Measurements from ENCODE around the gene CLEC4A. TPM values are rescaled to one million over a fixed set of nuclear protein-coding genes. Genes with fewer than 3 reads are reported as not detected.
"Not testable (repeated sequence)": the region's sequence is repeated elsewhere in the genome, so short reads cannot be mapped to it uniquely, and the experiment has no call there.

Gene CLEC4A
- total RNA-seq, 1 donor from 2014 or later = 0.43 TPM

GRCh38 chr12:8182923-8183322 lies 59.5 kb downstream of the CLEC4A start:
- H3K27me3 Mint-ChIP-seq (ENCODE audit: insufficient read depth, low read depth) = not testable (repeated sequence)

GRCh38 chr12:8183346-8183745 lies 59.9 kb downstream of the CLEC4A start:
- H3K79me2 ChIP-seq (ENCODE audit: low read depth); H3K27me3 ChIP-seq; H3K4me2 ChIP-seq; H2AFZ ChIP-seq (replicated peaks); H3K9me3 ChIP-seq (ENCODE audit: low read depth); H3K27ac Mint-ChIP-seq; H3K27ac ChIP-seq; H3K4me3 ChIP-seq; H3K27me3 Mint-ChIP-seq (ENCODE audit: insufficient read depth, low read depth); H3K9me3 Mint-ChIP-seq; H4K20me1 ChIP-seq (ENCODE audit: low read depth); DNase-seq (ENCODE audit: low spot score); H3K4me1 ChIP-seq; H3K36me3 ChIP-seq; H3K9ac ChIP-seq; H3K4me1 Mint-ChIP-seq; H3K4me3 Mint-ChIP-seq; H3F3A ChIP-seq (ENCODE audit: low read depth); H3K36me3 Mint-ChIP-seq: not testable (repeated sequence)

More at GRCh38 chr12:8182923-8183322, 59.5 kb downstream of the CLEC4A start:
- not testable (repeated sequence) for H3K27me3 ChIP-seq; H3K36me3 Mint-ChIP-seq; H3K27ac ChIP-seq; H3K4me2 ChIP-seq; H3K4me1 ChIP-seq; H3K4me3 Mint-ChIP-seq; H3K4me3 ChIP-seq; H3K9me3 ChIP-seq (ENCODE audit: low read depth); H3K79me2 ChIP-seq (ENCODE audit: low read depth); H3K9ac ChIP-seq; H3K27ac Mint-ChIP-seq; H2AFZ ChIP-seq (replicated peaks); H3F3A ChIP-seq (ENCODE audit: low read depth); H3K4me1 Mint-ChIP-seq; H4K20me1 ChIP-seq (ENCODE audit: low read depth); DNase-seq (ENCODE audit: low spot score); H3K9me3 Mint-ChIP-seq; H3K36me3 ChIP-seq

GRCh38 chr12:8184206-8184605 lies 60.8 kb downstream of the CLEC4A start:
- H3K9ac ChIP-seq; H3K79me2 ChIP-seq (ENCODE audit: low read depth); H3K27ac Mint-ChIP-seq; H4K20me1 ChIP-seq (ENCODE audit: low read depth); DNase-seq (ENCODE audit: low spot score); H3K27ac ChIP-seq; H3K9me3 ChIP-seq (ENCODE audit: low read depth); H3K9me3 Mint-ChIP-seq; H3K4me1 ChIP-seq; H3K27me3 ChIP-seq; H3K27me3 Mint-ChIP-seq (ENCODE audit: insufficient read depth, low read depth); H3F3A ChIP-seq (ENCODE audit: low read depth); H3K4me3 Mint-ChIP-seq; H2AFZ ChIP-seq (replicated peaks); H3K4me2 ChIP-seq; H3K4me3 ChIP-seq; H3K36me3 Mint-ChIP-seq; H3K4me1 Mint-ChIP-seq; H3K36me3 ChIP-seq: not testable (repeated sequence)

GRCh38 chr12:8188088-8188487 lies 64.7 kb downstream of the CLEC4A start:
- not testable (repeated sequence) for H3K4me1 ChIP-seq; H3K27ac ChIP-seq; H3K79me2 ChIP-seq (ENCODE audit: low read depth); H3K4me3 Mint-ChIP-seq; H3K4me2 ChIP-seq; DNase-seq (ENCODE audit: low spot score); H3K9ac ChIP-seq; H3K4me3 ChIP-seq; H3K4me1 Mint-ChIP-seq; H3K9me3 ChIP-seq (ENCODE audit: low read depth); H4K20me1 ChIP-seq (ENCODE audit: low read depth); H3K36me3 Mint-ChIP-seq; H3K27me3 ChIP-seq; H3K27me3 Mint-ChIP-seq (ENCODE audit: insufficient read depth, low read depth); H3F3A ChIP-seq (ENCODE audit: low read depth); H3K36me3 ChIP-seq; H3K27ac Mint-ChIP-seq; H2AFZ ChIP-seq (replicated peaks); H3K9me3 Mint-ChIP-seq

Other genes with a start within 250 kb of the CLEC4A start
- gene SLC2A3, start 187.4 kb upstream of the CLEC4A start, total RNA-seq (ENCODE audit: low replicate concordance) = 462 and 548 TPM in 2 replicates
- 6.8 and 7.4 TPM in 2 replicates for gene FOXJ2, start 90.9 kb upstream of the CLEC4A start, total RNA-seq (ENCODE audit: low replicate concordance)
- gene C3AR1, start 57.3 kb upstream of the CLEC4A start, total RNA-seq (ENCODE audit: low replicate concordance) = not detected in 2 replicates
- gene NECAP1, start 41.3 kb upstream of the CLEC4A start, total RNA-seq (ENCODE audit: low replicate concordance) = 25.2 and 40.1 TPM in 2 replicates
- gene ZNF705A, start 33.4 kb downstream of the CLEC4A start, total RNA-seq (ENCODE audit: low replicate concordance) = not detected in 2 replicates
- gene FAM90A1, start 104.0 kb downstream of the CLEC4A start, total RNA-seq (ENCODE audit: low replicate concordance) = 0.09 TPM in 1 of 2 replicates, not detected in the other